GM23338 (cell line): ENCODE measurements around the gene C16orf74. TPM values are rescaled to one million over a fixed set of nuclear protein-coding genes. Genes with fewer than 3 reads are reported as not detected.

ENCODE experiments used
- ATAC-seq: fragments of 200-7000 bp; cut with Tn5 transposase; 3 replicates; pipeline ENCODE4 v1.9.1; 2020
- DNase-seq: peaks from one replicate; pipeline ENCODE4 v3.0.0-alpha.2; 2015; ENCODE audit warnings: low spot score
- H2AFZ ChIP-seq: fragments of 200-600 bp; sonication (generic); 2 replicates; pipeline ENCODE4 v1.8.0; 2016; ENCODE audit warnings: antibody characterized with exemption, mild to moderate bottlenecking, moderate library complexity
- H3F3A ChIP-seq: fragments of 200-600 bp; sonication (generic); replicated peaks from 2 replicates; pipeline ENCODE4 v1.8.0; 2017; ENCODE audit warnings: antibody characterized with exemption, mixed run types, low read depth
- H3K27ac ChIP-seq: fragments of 200-600 bp; sonication (generic); 2 replicates; pipeline ENCODE4 v1.6.1; 2016; ENCODE audit warnings: low read depth
- H3K27me3 ChIP-seq: fragments of 200-600 bp; sonication (generic); 2 replicates; pipeline ENCODE4 v1.8.0; 2016; ENCODE audit warnings: mild to moderate bottlenecking, mixed run types, moderate library complexity; ENCODE audit not compliant: insufficient read depth
- H3K36me3 ChIP-seq: fragments of 200-600 bp; sonication (generic); 2 replicates; pipeline ENCODE4 v1.8.0; 2016; ENCODE audit warnings: mild to moderate bottlenecking; ENCODE audit not compliant: insufficient read depth
- H3K4me1 ChIP-seq: fragments of 200-600 bp; sonication (generic); 2 replicates; pipeline ENCODE4 v1.8.0; 2016; ENCODE audit warnings: mild to moderate bottlenecking, moderate library complexity; ENCODE audit not compliant: insufficient read depth
- H3K4me2 ChIP-seq: fragments of 200-600 bp; sonication (generic); 2 replicates; pipeline ENCODE4 v1.7.1; 2017; ENCODE audit warnings: mixed run types
- H3K4me3 ChIP-seq: fragments of 200-600 bp; sonication (generic); 2 replicates; pipeline ENCODE4 v1.6.1; 2016; ENCODE audit warnings: mixed run types
- H3K79me2 ChIP-seq: fragments of 200-600 bp; sonication (generic); replicated peaks from 2 replicates; pipeline ENCODE4 v1.8.0; 2017; ENCODE audit warnings: mild to moderate bottlenecking; ENCODE audit not compliant: insufficient read depth
- H3K9me2 ChIP-seq: fragments of 200-600 bp; sonication (generic); 2 replicates; pipeline ENCODE4 v1.8.0; 2017; ENCODE audit not compliant: insufficient read depth
- H4K20me1 ChIP-seq: fragments of 200-600 bp; sonication (generic); replicated peaks from 2 replicates; pipeline ENCODE4 v1.8.0; 2017; ENCODE audit warnings: mild to moderate bottlenecking; ENCODE audit not compliant: insufficient read depth
- H3K27ac Mint-ChIP-seq: 2 replicates; pipeline ENCODE4 v1.8.0; 2020; ENCODE audit warnings: inconsistent platforms, mild to moderate bottlenecking, moderate library complexity, mixed read lengths
- H3K27me3 Mint-ChIP-seq: 3 replicates; pipeline ENCODE4 v1.8.0; 2022; ENCODE audit warnings: low read depth, mild to moderate bottlenecking, moderate library complexity, mixed read lengths, inconsistent platforms; ENCODE audit not compliant: insufficient read depth, poor library complexity
- H3K36me3 Mint-ChIP-seq: 3 replicates; pipeline ENCODE4 v1.8.0; 2021; ENCODE audit warnings: low read depth, mild to moderate bottlenecking, inconsistent platforms, moderate library complexity, mixed read lengths
- H3K4me1 Mint-ChIP-seq: 3 replicates; pipeline ENCODE4 v1.8.0; 2020; ENCODE audit warnings: mild to moderate bottlenecking, inconsistent platforms, mixed read lengths
- H3K4me3 Mint-ChIP-seq: 3 replicates; pipeline ENCODE4 v1.8.0; 2021; ENCODE audit warnings: moderate library complexity, mild to moderate bottlenecking, inconsistent platforms, mixed read lengths
- H3K9me3 Mint-ChIP-seq: 3 replicates; pipeline ENCODE4 v1.8.0; 2020; ENCODE audit warnings: moderate library complexity, mild to moderate bottlenecking, inconsistent platforms, mixed read lengths
- EZH2phosphoT487 ChIP-seq: fragments of 200-600 bp; sonication (generic); IDR thresholded peaks from one replicate; pipeline ENCODE4 v1.8.1; 2018; ENCODE audit warnings: antibody characterized with exemption; ENCODE audit not compliant: unreplicated experiment
- NANOG ChIP-seq: IDR thresholded peaks from 2 replicates; pipeline ENCODE4 v1.6.1; 2016; ENCODE audit warnings: antibody characterized with exemption, borderline replicate concordance
- STAT1 ChIP-seq: IDR thresholded peaks from one replicate; pipeline ENCODE4 v1.6.1; 2016; ENCODE audit warnings: antibody characterized with exemption; ENCODE audit not compliant: unreplicated experiment
- ZNF114 ChIP-seq: fragments of 250-450 bp; sonication (Bioruptor Pico); IDR thresholded peaks from 2 replicates; pipeline ENCODE4 v1.5.0; 2020; ENCODE audit warnings: mild to moderate bottlenecking, moderate library complexity
- ZNF331 ChIP-seq: fragments of 250-450 bp; sonication (Bioruptor Pico); IDR thresholded peaks from 2 replicates; pipeline ENCODE4 v1.5.0; 2020; ENCODE audit warnings: low read depth, mild to moderate bottlenecking, moderate library complexity
- polyA plus RNA-seq: library from polyadenylated mRNA; unstranded; fragments of >200 nt; fragmentation: Nextera tagmentation; extraction: Ambion mirVana; gene quantifications from 2 replicates; pipeline ENCODE4 v1.2.1, GENCODE V29; 2016
- total RNA-seq: library from RNA; depleted of rRNA; stranded (reverse); fragments of >200 nt; shearing (Covaris generic); gene quantifications from 2 replicates; pipeline ENCODE4 v1.2.3, GENCODE V29; 2014
- TF ChIP-seq, protein P1 (sequence below): IDR thresholded peaks from 2 replicates; pipeline ENCODE4 v1.6.1; 2016; ENCODE audit warnings: antibody characterized with exemption
- TF ChIP-seq, protein P2 (sequence below): fragments of 250-450 bp; sonication (Bioruptor Pico); IDR thresholded peaks from 2 replicates; pipeline ENCODE4 v1.5.0; 2020; ENCODE audit warnings: mild to moderate bottlenecking, moderate library complexity
- TF ChIP-seq, protein P3 (sequence below), 2 experiments: fragments of 200-600 bp in 1 of 2; sonication (generic) in 1 of 2; conservative IDR thresholded peaks; 2 replicates each; pipeline versions ENCODE4 v1.5.1 to v1.6.1; 2016 to 2017; ENCODE audit warnings: antibody characterized with exemption in 2 of 2, low read depth in 2 of 2, mild to moderate bottlenecking in 2 of 2, moderate library complexity in 1 of 2

The C16orf74 gene
- total and polyA plus RNA-seq, 2 experiments from 2014 or later, result 12.1 to 19.1 TPM

DNA sequence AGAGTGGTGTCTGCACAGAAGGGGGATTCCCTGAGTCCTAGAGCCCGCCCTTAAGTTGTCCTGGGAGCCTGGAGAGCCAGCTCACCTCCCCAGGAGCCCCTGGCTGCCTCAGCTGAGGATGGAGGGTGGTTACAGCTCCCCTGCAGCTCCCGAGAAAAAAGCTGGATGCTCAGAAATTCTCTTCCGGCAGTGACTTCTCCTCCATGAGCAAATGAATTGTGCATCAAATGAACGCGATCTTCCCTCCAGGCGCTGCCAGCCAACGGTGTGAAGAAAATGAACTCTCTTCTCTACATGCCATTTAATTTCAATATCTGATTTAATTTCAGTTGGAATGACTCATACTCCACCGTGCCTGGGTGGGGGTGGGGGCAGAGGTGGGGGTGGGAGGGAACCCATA is 14.3 kb upstream of the C16orf74 start:
- ATAC-seq (no peak; the same call in 2 of the 3 replicates), DNase-seq (no peak)
- Histone ChIP-seq H3K36me3 (no peaks in the 10 kb centered on the region), H4K20me1 (no peaks in the 10 kb centered on the region), H3K27ac (no peak overlapping the region), H3K79me2 (no peaks in the 10 kb centered on the region), H3K4me3 (no peak overlapping the region), H2AFZ (no peak overlapping the region), H3K27me3 (no peaks in the 10 kb centered on the region), H3F3A (0 out of 2 replicates have a peak, but pooled peaks cover 2% of the 10 kb centered on the region), H3K9me2 (no peaks in the 10 kb centered on the region), H3K4me2 (no peak overlapping the region), H3K4me1 (peaks cover 19% of the 10 kb centered on the region)
- H3K27ac Mint-ChIP-seq, result no peak overlapping the region
- H3K36me3 Mint-ChIP-seq, result peaks cover 4% of the 10 kb centered on the region; the same call in 2 of the 3 replicates
- TF ChIP-seq STAT1 (no peak), NANOG (no peak), ZNF331 (CRISPR knock-in tag) (no peak), ZNF114 (no peak), EZH2phosphoT487 (no peak)
- TF ChIP-seq, protein P1, sequence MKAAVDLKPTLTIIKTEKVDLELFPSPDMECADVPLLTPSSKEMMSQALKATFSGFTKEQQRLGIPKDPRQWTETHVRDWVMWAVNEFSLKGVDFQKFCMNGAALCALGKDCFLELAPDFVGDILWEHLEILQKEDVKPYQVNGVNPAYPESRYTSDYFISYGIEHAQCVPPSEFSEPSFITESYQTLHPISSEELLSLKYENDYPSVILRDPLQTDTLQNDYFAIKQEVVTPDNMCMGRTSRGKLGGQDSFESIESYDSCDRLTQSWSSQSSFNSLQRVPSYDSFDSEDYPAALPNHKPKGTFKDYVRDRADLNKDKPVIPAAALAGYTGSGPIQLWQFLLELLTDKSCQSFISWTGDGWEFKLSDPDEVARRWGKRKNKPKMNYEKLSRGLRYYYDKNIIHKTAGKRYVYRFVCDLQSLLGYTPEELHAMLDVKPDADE, result no peak
- TF ChIP-seq, protein P2, sequence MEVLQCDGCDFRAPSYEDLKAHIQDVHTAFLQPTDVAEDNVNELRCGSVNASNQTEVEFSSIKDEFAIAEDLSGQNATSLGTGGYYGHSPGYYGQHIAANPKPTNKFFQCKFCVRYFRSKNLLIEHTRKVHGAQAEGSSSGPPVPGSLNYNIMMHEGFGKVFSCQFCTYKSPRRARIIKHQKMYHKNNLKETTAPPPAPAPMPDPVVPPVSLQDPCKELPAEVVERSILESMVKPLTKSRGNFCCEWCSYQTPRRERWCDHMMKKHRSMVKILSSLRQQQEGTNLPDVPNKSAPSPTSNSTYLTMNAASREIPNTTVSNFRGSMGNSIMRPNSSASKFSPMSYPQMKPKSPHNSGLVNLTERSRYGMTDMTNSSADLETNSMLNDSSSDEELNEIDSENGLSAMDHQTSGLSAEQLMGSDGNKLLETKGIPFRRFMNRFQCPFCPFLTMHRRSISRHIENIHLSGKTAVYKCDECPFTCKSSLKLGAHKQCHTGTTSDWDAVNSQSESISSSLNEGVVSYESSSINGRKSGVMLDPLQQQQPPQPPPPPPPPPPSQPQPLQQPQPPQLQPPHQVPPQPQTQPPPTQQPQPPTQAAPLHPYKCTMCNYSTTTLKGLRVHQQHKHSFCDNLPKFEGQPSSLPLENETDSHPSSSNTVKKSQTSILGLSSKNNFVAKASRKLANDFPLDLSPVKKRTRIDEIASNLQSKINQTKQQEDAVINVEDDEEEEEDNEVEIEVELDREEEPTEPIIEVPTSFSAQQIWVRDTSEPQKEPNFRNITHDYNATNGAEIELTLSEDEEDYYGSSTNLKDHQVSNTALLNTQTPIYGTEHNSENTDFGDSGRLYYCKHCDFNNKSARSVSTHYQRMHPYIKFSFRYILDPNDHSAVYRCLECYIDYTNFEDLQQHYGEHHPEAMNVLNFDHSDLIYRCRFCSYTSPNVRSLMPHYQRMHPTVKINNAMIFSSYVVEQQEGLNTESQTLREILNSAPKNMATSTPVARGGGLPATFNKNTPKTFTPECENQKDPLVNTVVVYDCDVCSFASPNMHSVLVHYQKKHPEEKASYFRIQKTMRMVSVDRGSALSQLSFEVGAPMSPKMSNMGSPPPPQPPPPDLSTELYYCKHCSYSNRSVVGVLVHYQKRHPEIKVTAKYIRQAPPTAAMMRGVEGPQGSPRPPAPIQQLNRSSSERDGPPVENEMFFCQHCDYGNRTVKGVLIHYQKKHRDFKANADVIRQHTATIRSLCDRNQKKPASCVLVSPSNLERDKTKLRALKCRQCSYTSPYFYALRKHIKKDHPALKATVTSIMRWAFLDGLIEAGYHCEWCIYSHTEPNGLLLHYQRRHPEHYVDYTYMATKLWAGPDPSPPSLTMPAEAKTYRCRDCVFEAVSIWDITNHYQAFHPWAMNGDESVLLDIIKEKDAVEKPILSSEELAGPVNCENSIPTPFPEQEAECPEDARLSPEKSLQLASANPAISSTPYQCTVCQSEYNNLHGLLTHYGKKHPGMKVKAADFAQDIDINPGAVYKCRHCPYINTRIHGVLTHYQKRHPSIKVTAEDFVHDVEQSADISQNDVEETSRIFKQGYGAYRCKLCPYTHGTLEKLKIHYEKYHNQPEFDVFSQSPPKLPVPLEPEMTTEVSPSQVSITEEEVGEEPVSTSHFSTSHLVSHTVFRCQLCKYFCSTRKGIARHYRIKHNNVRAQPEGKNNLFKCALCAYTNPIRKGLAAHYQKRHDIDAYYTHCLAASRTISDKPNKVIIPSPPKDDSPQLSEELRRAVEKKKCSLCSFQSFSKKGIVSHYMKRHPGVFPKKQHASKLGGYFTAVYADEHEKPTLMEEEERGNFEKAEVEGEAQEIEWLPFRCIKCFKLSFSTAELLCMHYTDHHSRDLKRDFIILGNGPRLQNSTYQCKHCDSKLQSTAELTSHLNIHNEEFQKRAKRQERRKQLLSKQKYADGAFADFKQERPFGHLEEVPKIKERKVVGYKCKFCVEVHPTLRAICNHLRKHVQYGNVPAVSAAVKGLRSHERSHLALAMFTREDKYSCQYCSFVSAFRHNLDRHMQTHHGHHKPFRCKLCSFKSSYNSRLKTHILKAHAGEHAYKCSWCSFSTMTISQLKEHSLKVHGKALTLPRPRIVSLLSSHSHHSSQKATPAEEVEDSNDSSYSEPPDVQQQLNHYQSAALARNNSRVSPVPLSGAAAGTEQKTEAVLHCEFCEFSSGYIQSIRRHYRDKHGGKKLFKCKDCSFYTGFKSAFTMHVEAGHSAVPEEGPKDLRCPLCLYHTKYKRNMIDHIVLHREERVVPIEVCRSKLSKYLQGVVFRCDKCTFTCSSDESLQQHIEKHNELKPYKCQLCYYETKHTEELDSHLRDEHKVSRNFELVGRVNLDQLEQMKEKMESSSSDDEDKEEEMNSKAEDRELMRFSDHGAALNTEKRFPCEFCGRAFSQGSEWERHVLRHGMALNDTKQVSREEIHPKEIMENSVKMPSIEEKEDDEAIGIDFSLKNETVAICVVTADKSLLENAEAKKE, result no peak
- TF ChIP-seq, protein P3, sequence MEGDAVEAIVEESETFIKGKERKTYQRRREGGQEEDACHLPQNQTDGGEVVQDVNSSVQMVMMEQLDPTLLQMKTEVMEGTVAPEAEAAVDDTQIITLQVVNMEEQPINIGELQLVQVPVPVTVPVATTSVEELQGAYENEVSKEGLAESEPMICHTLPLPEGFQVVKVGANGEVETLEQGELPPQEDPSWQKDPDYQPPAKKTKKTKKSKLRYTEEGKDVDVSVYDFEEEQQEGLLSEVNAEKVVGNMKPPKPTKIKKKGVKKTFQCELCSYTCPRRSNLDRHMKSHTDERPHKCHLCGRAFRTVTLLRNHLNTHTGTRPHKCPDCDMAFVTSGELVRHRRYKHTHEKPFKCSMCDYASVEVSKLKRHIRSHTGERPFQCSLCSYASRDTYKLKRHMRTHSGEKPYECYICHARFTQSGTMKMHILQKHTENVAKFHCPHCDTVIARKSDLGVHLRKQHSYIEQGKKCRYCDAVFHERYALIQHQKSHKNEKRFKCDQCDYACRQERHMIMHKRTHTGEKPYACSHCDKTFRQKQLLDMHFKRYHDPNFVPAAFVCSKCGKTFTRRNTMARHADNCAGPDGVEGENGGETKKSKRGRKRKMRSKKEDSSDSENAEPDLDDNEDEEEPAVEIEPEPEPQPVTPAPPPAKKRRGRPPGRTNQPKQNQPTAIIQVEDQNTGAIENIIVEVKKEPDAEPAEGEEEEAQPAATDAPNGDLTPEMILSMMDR (conservative IDR thresholded peaks at IDR 0.05; ENCODE audit: low read depth in 2 of 2), result no peak
- peaks cover 28% of the 10 kb centered on the region for H3K4me1 Mint-ChIP-seq
- no peaks in the 10 kb centered on the region; the same call in 2 of the 3 replicates for H3K9me3 Mint-ChIP-seq
- no peak overlapping the region for H3K4me3 Mint-ChIP-seq
- H3K27me3 Mint-ChIP-seq, result peaks cover 22% of the 10 kb centered on the region
